A673 (cell line): ENCODE data around the gene GAN.

Experiments used
- EZH2 ChIP-seq: fragments of 200-600 bp; sonication (generic); IDR thresholded peaks from 2 replicates; pipeline ENCODE4 v1.6.1; 2017; ENCODE audit warnings: borderline replicate concordance, low read depth, mild to moderate bottlenecking, mixed read lengths, antibody characterized with exemption, low read length; ENCODE audit not compliant: poor library complexity, severe bottlenecking
- TF ChIP-seq, protein P1 (sequence below): fragments of 300-800, 200-600 bp; sonication (generic); conservative IDR thresholded peaks from 2 replicates; pipeline ENCODE4 v1.5.1; 2017; ENCODE audit warnings: low read depth, mild to moderate bottlenecking, antibody characterized with exemption, low read length, moderate library complexity, mixed read lengths

DNA sequence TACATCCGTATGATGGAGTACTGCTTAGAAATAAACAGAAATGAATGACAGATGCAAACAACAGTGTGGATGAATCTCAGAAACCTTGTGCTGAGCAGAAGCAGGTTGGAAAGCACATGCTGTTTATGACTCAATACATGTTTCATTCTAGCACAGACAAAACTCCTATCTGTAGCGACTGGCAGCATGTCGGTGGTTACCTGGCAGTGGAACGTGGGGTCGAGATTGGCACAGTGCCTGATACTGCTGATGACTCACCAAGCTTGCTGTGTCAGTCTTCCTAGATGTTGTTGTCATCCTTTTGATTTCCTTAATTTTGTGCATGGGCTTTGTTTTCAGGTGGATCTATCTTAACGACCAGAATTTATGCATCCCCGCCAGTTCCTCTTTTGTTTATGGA lies 62.1 kb downstream of the GAN start:
- TF ChIP-seq, protein P1, sequence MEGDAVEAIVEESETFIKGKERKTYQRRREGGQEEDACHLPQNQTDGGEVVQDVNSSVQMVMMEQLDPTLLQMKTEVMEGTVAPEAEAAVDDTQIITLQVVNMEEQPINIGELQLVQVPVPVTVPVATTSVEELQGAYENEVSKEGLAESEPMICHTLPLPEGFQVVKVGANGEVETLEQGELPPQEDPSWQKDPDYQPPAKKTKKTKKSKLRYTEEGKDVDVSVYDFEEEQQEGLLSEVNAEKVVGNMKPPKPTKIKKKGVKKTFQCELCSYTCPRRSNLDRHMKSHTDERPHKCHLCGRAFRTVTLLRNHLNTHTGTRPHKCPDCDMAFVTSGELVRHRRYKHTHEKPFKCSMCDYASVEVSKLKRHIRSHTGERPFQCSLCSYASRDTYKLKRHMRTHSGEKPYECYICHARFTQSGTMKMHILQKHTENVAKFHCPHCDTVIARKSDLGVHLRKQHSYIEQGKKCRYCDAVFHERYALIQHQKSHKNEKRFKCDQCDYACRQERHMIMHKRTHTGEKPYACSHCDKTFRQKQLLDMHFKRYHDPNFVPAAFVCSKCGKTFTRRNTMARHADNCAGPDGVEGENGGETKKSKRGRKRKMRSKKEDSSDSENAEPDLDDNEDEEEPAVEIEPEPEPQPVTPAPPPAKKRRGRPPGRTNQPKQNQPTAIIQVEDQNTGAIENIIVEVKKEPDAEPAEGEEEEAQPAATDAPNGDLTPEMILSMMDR, result no peak
- TF ChIP-seq EZH2, result no peak
